Forelimb muscle (tissue), 1 donor: ENCODE data around the gene CENPU. TPM values are rescaled to one million over a fixed set of nuclear protein-coding genes. Genes with fewer than 3 reads are reported as not detected.
"Not testable (repeated sequence)": the region's sequence is repeated elsewhere in the genome, so short reads cannot be mapped to it uniquely, and the experiment has no call there.

Experiments
- DNase-seq: peaks from one replicate; pipeline ENCODE4 v3.0.0-alpha.2; 2013; ENCODE audit warnings: low read depth
- polyA plus RNA-seq: library from polyadenylated mRNA; unstranded; fragments of 120-200 nt; gene quantifications from one replicate; pipeline ENCODE4 v1.2.1, GENCODE V29; 2013; ENCODE audit not compliant: insufficient read length

CENPU gene
- polyA plus RNA-seq, 1 donor, result 16.5 TPM

GRCh38 chr4:184666670-184667069, 67.2 kb downstream of the CENPU start:
- DNase-seq, result no peak

- DNase-seq, result no peak
These were observed 69.3 kb downstream of the CENPU start for GRCh38 chr4:184664445-184665210.

DNA sequence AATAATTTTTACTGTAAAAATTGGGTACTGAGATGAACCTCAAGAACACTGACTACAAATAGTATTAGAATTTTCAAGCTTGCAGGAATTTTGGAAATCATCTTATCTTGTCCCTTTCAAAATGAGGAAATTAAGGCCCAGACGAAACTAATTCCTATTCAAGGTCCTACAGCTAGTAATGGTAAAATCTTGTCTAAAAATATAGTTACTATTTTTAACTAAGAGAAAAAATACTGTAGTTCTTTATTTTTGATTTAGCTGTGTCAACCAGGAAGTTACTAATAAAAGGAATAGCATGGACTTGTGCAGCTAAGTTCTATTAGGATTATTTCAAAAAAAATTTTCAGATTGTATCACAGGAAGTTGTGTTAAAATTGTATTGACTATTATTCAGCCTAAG, 71.7 kb downstream of the CENPU start:
- no peak for DNase-seq

GRCh38 chr4:184660978-184661377, 72.9 kb downstream of the CENPU start:
- no peak for DNase-seq

DNA sequence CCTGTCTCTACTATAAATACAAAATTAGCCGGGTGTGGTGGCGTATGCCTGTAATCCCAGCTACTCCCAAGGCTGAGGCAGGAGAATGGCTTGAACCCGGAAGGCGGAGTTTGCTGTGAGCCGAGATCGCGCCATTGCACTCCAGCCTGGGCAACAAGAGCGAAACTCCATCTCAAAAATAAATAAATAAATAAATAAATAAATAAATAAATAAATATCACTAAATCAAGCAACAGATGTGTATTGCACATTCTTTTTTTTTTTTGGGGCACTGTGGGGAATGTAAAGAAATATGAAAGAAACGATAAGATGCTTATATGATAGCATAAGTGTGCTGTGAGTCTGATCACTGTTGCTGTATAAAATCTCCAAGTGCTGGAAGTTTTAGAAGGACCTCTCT, 76.1 kb downstream of the CENPU start:
- DNase-seq, result not testable (repeated sequence)

DNA sequence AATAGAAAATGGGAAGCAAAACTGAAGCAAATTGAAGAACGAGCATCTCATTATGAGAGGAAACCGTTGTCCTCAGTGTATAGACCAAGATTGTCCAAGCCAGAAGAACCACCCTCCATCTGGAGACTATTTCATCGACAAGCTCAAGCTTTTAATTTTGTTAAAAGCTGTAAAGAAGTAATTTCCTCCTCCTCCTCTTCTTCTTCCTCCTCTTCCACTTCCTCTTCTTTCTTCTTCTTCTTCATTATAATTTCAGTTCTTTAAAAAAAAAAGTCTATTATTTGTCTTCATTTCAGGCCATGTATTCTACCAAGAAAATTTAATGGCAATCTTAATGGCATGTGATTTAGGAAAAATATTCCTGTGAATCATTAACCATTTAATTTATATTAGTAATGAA, 76.8 kb downstream of the CENPU start:
- no peak for DNase-seq

- DNase-seq, result no peak
These were observed 77.7 kb downstream of the CENPU start for GRCh38 chr4:184655889-184656869.

- no peak for DNase-seq
These were observed 80.2 kb downstream of the CENPU start for GRCh38 chr4:184653650-184654049.

DNA sequence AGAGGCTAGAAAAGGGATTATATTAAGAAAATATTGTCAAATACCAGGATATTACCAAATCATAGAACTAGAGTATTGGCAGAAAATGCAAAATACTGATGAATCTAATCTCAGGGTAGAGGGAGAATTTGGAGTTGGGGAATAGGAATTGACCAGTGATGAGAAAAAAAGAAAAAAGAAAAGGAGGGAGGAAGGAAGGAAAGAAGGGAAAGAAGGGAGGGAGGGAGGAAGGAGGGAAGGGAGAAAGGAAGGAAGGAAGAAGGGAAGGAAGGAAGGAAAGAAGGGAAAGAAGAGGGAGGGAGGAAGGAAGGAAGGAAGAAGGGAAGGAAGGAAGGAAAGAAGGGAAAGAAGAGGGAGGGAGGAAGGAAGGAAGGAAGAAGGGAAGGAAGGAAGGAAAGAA, 81.2 kb downstream of the CENPU start:
- DNase-seq, result not testable (repeated sequence)

- DNase-seq, result no peak
These were observed 82.0 kb downstream of the CENPU start for GRCh38 chr4:184651899-184652298.

DNA sequence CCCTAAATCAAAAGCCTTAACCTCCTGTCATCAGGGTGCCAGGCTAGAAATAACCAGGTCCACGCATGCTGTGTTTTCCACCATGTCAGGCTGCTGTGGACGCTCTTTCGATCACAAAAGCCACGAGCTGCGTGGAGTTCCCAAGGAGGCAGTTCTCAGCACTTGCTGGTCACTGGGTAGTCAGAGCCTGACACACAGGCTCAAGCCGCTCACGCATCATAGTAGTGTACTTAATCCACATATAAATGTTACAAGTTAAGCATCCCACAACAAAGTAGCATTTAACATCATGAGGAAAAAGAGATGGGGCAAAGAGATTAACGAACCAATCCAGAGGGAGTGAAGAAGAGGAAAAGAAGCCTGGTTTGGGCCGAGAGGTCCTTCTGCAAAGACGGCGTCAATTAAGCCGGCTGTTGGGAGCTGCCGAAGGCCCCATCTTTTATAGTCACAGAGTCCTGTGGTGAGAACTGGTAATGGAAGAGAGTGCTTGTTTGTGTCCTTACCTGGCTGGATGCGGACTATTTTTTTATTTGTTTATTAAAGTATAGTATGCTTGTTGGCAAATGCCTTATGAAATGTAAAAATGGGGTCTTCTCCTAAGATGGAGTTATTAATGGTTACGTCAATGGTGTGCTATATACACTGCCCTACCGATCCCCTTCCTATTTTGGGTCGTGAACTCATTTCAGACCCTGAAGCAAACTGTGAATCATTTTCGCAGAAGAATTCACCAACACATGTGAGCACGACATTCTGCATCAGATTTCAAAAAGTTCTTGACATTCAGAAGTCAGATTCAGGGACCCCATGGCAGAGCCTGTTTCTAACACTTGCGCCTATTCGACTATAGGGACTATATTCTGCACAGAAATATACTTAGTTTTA, 83.7 kb downstream of the CENPU start:
- DNase-seq, result no peak

DNA sequence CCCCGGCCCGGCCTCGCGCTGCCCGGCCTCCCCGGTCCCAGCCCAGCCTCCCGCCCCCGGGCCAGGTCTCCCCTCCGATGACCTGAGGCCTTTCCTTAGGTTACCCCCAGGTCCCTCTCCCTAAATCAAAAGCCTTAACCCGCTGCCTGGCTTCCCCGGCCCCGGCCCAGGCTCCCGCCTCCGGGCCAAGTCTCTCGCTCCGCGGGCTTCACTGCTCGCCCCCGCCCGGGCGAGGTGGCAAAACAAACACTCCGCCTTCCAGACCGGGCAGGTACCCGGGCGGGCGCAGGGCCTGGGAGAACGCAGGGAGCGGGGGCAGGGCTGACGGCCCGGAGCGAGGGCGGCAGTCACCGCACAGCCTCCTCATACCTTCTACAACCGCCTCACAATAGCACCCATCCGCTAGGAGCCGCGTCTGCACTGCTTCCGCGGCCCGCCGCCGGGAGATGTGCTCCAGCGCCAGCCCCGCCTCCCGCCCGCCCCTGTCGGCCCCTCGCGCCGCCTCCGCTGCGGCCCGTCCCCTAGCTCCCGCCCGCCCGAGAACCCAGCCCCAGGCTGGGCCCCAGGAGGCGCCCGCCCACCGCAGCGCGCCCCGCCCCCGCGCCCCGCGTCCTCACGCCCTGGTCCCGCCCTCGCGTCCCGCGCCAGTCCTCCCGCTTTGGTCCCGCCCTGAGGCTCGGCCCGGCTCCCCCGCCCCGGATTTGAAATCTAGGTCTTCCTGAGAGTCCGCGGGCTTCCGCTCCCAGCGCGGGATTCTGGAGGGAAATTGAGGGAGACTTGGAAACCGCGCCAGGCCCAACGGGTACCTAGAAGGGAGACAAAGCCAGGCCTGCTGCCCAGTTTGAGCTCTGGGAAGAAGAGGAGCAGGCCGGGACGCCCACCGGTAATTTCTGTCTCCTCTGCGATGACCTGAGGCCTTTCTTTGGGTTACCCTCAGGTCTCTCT, 84.6 kb downstream of the CENPU start, which contains the start of the genes CASP3 and PRIMPOL:
TSS of gene CASP3 (minus strand) at position 422 of the 945 bp plus-strand sequence. CDS start 10,994 bp downstream, outside the sequence.
TSS of gene PRIMPOL (plus strand) at position 713 of the 945 bp plus-strand sequence. CDS start 7,403 bp downstream, outside the sequence.
- DNase-seq, result peak; percentile 60

DNA sequence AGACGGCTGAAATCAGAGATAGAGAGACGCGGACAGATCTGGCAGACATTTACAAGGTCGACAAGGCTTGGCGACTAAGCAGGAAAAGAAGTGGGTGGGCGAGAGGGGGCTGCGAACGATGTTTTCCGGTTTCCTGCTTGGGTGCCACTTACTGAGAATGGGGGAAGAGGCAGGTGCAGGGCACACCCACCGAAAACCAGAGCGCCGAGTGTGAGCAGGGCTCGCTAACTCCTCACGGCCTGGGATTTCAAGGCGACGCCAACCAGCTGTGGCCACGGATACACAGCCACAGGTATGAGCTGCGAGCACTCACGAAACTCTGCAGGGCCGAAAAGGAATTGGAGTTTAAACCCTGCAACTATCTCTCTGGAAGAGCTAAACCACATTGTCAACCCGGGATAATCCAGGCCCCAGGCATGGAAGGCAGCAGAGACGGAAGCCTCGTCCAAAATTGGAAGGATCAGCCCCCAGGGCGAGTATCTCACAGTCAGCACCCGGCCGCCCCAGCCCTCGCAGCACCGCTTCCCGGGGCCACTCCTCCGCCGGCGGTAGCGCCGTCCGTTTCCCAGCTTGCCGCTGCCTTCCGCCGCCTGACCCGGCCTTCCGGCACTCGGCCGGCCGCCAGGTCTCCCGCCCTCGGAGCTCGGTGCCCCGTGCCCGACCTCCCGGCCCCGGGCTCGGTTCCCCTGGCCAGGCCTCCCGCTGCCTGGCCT, 85.4 kb downstream of the CENPU start:
- DNase-seq, result no peak

GRCh38 chr4:184648054-184648312, 85.9 kb downstream of the CENPU start:
- DNase-seq, result no peak

DNA sequence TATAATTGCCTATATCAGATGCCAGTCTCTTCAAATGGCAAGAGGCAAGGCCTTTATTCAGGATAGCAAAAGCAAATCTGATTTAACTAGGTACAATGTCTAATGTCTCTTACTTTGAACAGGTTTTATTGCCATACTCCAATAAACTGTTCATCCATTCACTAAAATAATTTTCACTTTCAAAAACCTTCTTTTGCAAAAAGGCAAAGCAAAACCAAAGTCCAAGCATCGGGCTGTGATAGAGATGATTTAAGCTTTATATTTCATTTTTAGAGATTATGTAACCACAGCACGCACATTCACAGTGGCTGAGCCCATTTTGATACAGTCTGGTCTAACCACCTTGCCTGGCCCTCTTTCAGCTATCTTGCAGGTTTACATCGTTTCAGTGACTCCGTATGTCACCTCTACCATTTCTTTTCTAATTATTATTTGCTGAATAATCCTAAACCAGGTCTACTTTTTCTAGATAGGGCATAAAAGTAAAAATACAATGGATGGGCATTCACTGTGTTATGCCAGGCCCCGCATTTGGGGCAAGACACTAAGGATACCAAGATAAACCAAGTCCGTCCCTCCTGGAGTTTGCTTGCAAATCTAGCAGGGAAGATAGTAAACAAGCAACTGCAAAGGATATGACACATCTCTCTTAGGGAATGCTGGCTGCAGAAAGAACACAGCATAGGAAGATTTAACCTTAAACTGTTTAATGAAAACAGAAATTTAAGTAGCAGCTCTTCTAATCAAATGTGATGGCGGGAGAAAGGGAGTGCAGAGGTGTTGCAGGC, 86.4 kb downstream of the CENPU start:
- DNase-seq, result no peak

DNA sequence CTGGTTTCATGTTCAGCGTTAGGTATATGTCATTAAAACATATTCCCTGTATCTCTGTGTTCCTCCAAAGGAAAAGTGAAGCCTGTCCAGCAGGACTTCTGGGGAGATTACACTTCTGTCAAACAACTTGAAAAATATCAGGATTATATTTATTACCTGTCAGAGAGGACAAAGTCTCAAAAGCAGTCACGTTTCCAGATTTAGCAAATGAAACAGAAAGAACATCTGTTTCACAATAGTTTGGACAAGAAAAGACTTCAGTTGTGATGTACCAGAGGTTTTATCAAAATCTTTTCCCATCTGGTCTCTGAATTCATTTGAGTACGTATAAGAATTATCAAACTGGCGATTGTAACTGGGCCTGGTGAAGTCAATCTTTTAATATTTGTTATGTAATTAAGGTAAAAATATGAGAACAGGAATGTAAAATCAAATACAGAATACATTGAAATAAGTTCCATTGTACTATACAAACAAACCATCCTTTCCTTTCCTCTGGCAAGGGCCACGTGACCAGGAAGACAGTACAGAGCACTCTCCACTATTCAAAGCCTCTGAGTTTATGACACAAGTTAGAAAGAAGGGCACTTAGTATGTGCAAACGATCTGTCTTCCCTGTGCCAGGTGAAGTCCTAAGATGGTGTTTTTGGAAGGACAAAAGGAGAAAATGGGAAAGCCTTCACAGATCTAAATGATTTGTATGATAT, 87.8 kb downstream of the CENPU start:
- DNase-seq, result no peak

DNA sequence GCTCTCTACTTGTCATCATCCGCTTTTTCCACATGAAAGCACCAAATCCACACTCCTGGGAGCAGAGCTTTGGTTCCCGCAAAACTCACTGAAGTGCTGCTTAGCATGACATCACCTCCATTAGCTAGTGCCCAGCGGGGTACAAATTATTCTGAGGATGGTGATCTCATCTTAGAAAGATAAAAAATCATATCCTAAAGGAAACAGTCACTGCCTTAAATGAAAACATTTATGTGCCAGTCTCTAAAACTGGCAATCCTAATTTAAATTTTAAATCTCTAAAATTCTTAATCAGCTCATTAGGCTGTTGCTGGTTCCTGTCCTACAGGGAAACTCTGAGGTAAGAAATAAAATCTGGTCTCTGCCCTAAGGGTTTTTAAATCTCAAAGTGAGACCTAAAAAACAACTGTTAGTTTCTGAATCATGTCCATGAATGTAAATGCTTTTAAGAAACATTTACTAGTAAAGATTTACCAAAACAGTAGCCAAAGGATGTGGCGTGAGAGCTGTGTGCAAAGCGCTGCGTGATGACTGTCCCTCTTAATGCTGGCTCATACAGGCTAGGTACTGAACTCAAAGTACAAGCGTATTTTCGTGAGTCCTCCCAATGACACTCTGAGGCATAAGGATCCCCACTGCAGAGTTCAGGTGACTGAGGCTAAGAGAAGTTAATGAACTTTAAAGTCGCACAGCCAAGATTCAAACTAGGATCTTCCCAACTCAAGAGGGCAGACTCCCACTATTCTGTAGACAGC, 89.2 kb downstream of the CENPU start:
- no peak for DNase-seq
